Left lung (tissue), 10 donors: ENCODE results near the gene KCNC4. TPM values are rescaled to one million over a fixed set of nuclear protein-coding genes. Genes with fewer than 3 reads are reported as not detected.
A peak's percentile ranks its signal among the peaks of the same experiment; 100 is the strongest.

ENCODE experiments used
- ATAC-seq: fragments of 200-7000 bp; cut with Tn5 transposase; one replicate; pipeline ENCODE4 v1.9.1; 2020; ENCODE audit warnings: moderate library complexity
- DNase-seq, 4 donors: peaks; one replicate each; pipeline ENCODE4 v3.0.0-alpha.2; 2013 to 2020
- H3K27ac ChIP-seq, 2 donors: fragments of 200-600 bp; sonication (generic) in 1 of 2; one replicate each; pipeline versions ENCODE4 v1.5.0 to v1.8.0; 2020 to 2021
- H3K27me3 ChIP-seq, 2 donors: fragments of 200-600 bp; sonication (generic) in 1 of 2; one replicate each; pipeline versions ENCODE4 v1.5.0 to v1.8.0; 2020 to 2021
- H3K36me3 ChIP-seq, 2 donors: fragments of 200-600 bp; sonication (generic) in 1 of 2; one replicate each; pipeline versions ENCODE4 v1.5.0 to v1.8.0; 2020 to 2021
- H3K4me1 ChIP-seq, 2 donors: fragments of 200-600 bp; one replicate each; pipeline ENCODE4 v1.8.0; 2021
- H3K4me3 ChIP-seq, 2 donors: fragments of 200-600 bp; sonication (generic) in 1 of 2; one replicate each; pipeline versions ENCODE4 v1.5.0 to v1.8.0; 2020 to 2021; ENCODE audit warnings: mild to moderate bottlenecking in 1 of 2
- H3K9me3 ChIP-seq, 2 donors: fragments of 200-600 bp; sonication (generic) in 1 of 2; one replicate each; pipeline versions ENCODE4 v1.5.0 to v1.8.0; 2020 to 2021
- intact Hi-C, 2 donors: fragments of 100-400 bp; cut with DNase I; formaldehyde crosslinking; loops; one replicate each; pipeline versions ENCODE4 v1.11.2 to v1.14.2; 2022
- polyA plus RNA-seq, 6 donors: library from polyadenylated mRNA; unstranded; fragments of 120-200 nt; gene quantifications; one replicate each; pipeline ENCODE4 v1.2.1, GENCODE V29; 2013; ENCODE audit not compliant: insufficient read length in 6 of 6
- total RNA-seq, 2 donors: library from RNA; stranded (reverse); fragmentation: NEBNext Ultra II Directional; extraction: Animal tissue kit (Norgen Biotek cat#: 25700); gene quantifications; one replicate each; pipeline ENCODE4 v1.2.1, GENCODE V29; 2021
- TF ChIP-seq, protein P1 (sequence below), 2 donors: fragments of 200-600 bp; sonication (generic) in 1 of 2; IDR thresholded peaks; one replicate each; pipeline versions ENCODE4 v1.5.0 to v1.8.0; 2021; ENCODE audit warnings: antibody characterized with exemption in 2 of 2
- donor health status: DM: no; HTN: yes; CAD: no.
- donor health status: DM: no; HTN: no; CAD: no.

KCNC4 gene
- total and polyA plus RNA-seq, 8 donors, result 7.7 to 16.3 (median 9.7) TPM

DNA sequence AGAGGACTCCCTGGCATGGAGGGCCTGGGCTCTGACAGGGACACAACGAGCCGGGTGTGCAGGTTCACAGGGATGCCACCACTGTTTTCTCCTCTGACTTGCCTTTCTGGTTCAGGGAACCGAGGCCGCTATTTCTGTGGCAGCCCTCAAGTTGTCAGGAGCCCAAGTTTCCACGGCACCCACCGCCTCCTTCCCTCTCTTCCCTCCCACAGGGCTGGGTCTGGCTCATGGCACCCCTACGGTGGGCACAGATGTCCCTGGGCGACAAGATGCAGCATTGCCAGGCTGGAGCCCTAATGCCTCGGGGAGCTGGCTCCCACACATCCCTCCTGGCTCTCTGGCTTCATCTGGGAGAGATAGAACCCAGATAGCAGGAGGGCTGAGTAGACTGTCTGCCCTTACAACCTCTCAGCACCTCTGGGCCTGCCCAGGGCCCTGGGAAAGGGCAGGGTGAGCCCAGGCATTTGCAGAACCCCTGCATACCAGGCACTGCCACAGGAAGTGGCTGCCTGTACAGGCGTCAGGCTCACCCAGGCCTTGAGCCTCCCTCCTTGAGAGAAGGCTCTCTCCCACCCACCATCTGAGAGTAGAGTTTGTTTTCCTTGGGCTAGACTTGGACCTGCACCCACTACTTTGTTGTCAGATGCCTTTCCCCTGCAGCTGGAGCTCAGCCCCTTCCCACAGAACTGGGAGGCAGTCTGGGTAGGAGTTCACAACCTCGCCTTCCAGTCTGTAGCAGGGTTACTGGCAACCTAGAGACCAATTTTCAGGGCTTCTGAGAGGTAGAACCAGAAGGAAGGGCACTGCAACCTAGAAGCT lies 20.5 kb downstream of the KCNC4 start:
- Histone ChIP-seq H3K9me3 (no peaks in the 10 kb centered on the region), H3K4me1 (peaks cover 0 to 9% of the 10 kb centered on the region in 2 donors), H3K27ac (no peak overlapping the region), H3K27me3 (no peaks in the 10 kb centered on the region), H3K4me3 (no peak overlapping the region), H3K36me3 (peaks cover 0 to 34% of the 10 kb centered on the region in 2 donors)
- DNase-seq (no peak), ATAC-seq (no peak)
- TF ChIP-seq, protein P1, sequence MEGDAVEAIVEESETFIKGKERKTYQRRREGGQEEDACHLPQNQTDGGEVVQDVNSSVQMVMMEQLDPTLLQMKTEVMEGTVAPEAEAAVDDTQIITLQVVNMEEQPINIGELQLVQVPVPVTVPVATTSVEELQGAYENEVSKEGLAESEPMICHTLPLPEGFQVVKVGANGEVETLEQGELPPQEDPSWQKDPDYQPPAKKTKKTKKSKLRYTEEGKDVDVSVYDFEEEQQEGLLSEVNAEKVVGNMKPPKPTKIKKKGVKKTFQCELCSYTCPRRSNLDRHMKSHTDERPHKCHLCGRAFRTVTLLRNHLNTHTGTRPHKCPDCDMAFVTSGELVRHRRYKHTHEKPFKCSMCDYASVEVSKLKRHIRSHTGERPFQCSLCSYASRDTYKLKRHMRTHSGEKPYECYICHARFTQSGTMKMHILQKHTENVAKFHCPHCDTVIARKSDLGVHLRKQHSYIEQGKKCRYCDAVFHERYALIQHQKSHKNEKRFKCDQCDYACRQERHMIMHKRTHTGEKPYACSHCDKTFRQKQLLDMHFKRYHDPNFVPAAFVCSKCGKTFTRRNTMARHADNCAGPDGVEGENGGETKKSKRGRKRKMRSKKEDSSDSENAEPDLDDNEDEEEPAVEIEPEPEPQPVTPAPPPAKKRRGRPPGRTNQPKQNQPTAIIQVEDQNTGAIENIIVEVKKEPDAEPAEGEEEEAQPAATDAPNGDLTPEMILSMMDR (IDR thresholded peaks at IDR 0.05), result no peak
- intact Hi-C loops, result no loop called here

- H3K4me3 ChIP-seq, result no peak overlapping the region
- peaks cover 0 to 16% of the 10 kb centered on the region in 2 donors for H3K4me1 ChIP-seq
- H3K36me3 ChIP-seq, result peaks cover 0 to 24% of the 10 kb centered on the region in 2 donors
- DNase-seq (no peak), ATAC-seq (no peak)
- intact Hi-C loops, result no loop called here
- H3K9me3 ChIP-seq, result no peaks in the 10 kb centered on the region
- H3K27me3 ChIP-seq, result no peaks in the 10 kb centered on the region
- TF ChIP-seq, protein P1 (IDR thresholded peaks at IDR 0.05), result no peak
- H3K27ac ChIP-seq, result no peak overlapping the region
These were observed 23.7 kb downstream of the KCNC4 start for GRCh38 chr1:110233861-110234260.

DNA sequence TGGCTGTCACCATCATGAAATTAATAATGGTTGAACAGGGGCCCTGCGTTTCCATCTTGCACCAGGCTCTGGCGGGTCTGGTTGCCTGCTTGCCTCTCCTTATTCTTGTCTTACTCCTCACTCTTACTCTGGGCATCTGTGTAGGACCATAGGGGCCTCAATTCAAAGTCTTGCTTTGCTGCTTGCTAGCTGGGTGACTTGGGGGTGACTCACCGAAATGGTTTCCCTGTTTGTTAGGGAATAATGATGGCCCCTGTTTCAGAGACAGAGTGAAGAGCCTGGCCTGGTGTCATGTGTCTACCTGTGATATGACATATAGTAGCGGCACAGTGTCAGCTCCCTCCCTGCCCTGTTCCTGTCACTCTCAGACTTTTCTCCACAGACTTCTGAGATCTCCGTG lies 24.6 kb downstream of the KCNC4 start:
- intact Hi-C loops, result no loop called here
- TF ChIP-seq, protein P1 (IDR thresholded peaks at IDR 0.05), result no peak
- H3K4me1 ChIP-seq, result peaks cover 0 to 21% of the 10 kb centered on the region in 2 donors

GRCh38 chr1:110235181-110235833 lies 25.2 kb downstream of the KCNC4 start:
- H3K9me3 ChIP-seq, result no peaks in the 10 kb centered on the region
- TF ChIP-seq, protein P1 (IDR thresholded peaks at IDR 0.05), result no peak
- DNase-seq (no peak), ATAC-seq (peak; percentile 23)
- H3K36me3 ChIP-seq, result peaks cover 0 to 18% of the 10 kb centered on the region in 2 donors
- intact Hi-C loops, result no loop called here
- peaks cover 0 to 27% of the 10 kb centered on the region in 2 donors for H3K4me1 ChIP-seq
- no peak overlapping the region for H3K4me3 ChIP-seq
- H3K27ac ChIP-seq, result peak overlapping the region in 1 of 2 donors; percentile 5
- no peaks in the 10 kb centered on the region for H3K27me3 ChIP-seq

More for the DNA sequence above, 24.6 kb downstream of the KCNC4 start:
- Histone ChIP-seq H3K27ac (no peak overlapping the region), H3K9me3 (no peaks in the 10 kb centered on the region), H3K27me3 (no peaks in the 10 kb centered on the region), H3K4me3 (no peak overlapping the region), H3K36me3 (peaks cover 0 to 20% of the 10 kb centered on the region in 2 donors)
- DNase-seq (no peak), ATAC-seq (no peak)
